ENCODE data around the gene SLC44A5. TPM values are rescaled to one million over a fixed set of nuclear protein-coding genes. Genes with fewer than 3 reads are reported as not detected.

SLC44A5 gene
- polyA plus RNA-seq, 2 of the 4 experiments (the other 2 are of a cell fraction): 0.10 to 1.5 TPM

GRCh38 chr1:75559800-75560199 is 51.1 kb downstream of the SLC44A5 start:
- TF ChIP-seq SREBF2 (IDR thresholded peaks at IDR 0.05) (no peak), NPAS2 (CRISPR knock-in tag; IDR thresholded peaks at IDR 0.05; ENCODE audit: borderline replicate concordance) (no peak), RFX5 (IDR thresholded peaks at IDR 0.05) (no peak), RAD21 (conservative IDR thresholded peaks at IDR 0.05 in 1 of 2, IDR thresholded peaks at IDR 0.05 in 1 of 2) (no peak), POLR2AphosphoS2 (conservative IDR thresholded peaks at IDR 0.05; ENCODE audit: low read length) (no peak), HMGXB4 (CRISPR knock-in tag; IDR thresholded peaks at IDR 0.05; ENCODE audit: borderline replicate concordance) (no peak), CHD2 (IDR thresholded peaks at IDR 0.05; ENCODE audit: low read length, partially characterized antibody) (no peak)
- Histone ChIP-seq H3K9me3 (no peaks in the 10 kb centered on the region), H3K27ac (no peak overlapping the region), H3K4me1 (no peaks in the 10 kb centered on the region), H3K4me3 (no peak overlapping the region), H3K4me2 (no peak overlapping the region)
- POLR2A ChIA-PET: no interaction called here
- no peak for FAIRE-seq
- DNase-seq (ENCODE audit: low read depth in 1 of 2, low spot score in 1 of 2): no peak
- ATAC-seq: no peak
- CTCF ChIA-PET: no interaction called here

- 22% methylated on average over 2 of the region's 2 CpGs for WGBS (ENCODE audit: missing lambda C conversion rate)
- ATAC-seq (no peak), FAIRE-seq (no peak), DNase-seq (ENCODE audit: low read depth in 1 of 2, low spot score in 1 of 2) (no peak)
- ChIA-PET CTCF (no interaction called here), POLR2A (no interaction called here)
- Histone ChIP-seq H3K4me1 (no peaks in the 10 kb centered on the region), H3K4me3 (no peak overlapping the region), H3K9me3 (no peaks in the 10 kb centered on the region), H3K27ac (no peak overlapping the region), H3K4me2 (no peak overlapping the region)
- TF ChIP-seq POLR2AphosphoS2 (conservative IDR thresholded peaks at IDR 0.05; ENCODE audit: low read length) (no peak), CTCF (IDR thresholded peaks at IDR 0.05) (no peak), MYC (IDR thresholded peaks at IDR 0.05; ENCODE audit: borderline replicate concordance, low read length) (no peak), RCOR1 (IDR thresholded peaks at IDR 0.05; ENCODE audit: low read depth, low read length) (no peak), BCL3 (IDR thresholded peaks at IDR 0.05) (no peak), CHD2 (IDR thresholded peaks at IDR 0.05; ENCODE audit: low read length, partially characterized antibody) (no peak), FOSB (CRISPR knock-in tag; IDR thresholded peaks at IDR 0.05) (no peak), HMGXB4 (CRISPR knock-in tag; IDR thresholded peaks at IDR 0.05; ENCODE audit: borderline replicate concordance) (no peak), PHF8 (IDR thresholded peaks at IDR 0.05; ENCODE audit: borderline replicate concordance, low read depth) (no peak), RAD21 (conservative IDR thresholded peaks at IDR 0.05 in 1 of 2, IDR thresholded peaks at IDR 0.05 in 1 of 2) (no peak), RNF2 (IDR thresholded peaks at IDR 0.05; ENCODE audit: borderline replicate concordance, low read depth) (no peak), E2F6 (IDR thresholded peaks at IDR 0.05; ENCODE audit: borderline replicate concordance, low read depth) (no peak), SREBF2 (IDR thresholded peaks at IDR 0.05) (no peak), JUN (IDR thresholded peaks at IDR 0.05) (no peak), KDM1A (IDR thresholded peaks at IDR 0.05; ENCODE audit: low read depth) (no peak), GATA3 (IDR thresholded peaks at IDR 0.05; ENCODE audit: borderline replicate concordance) (no peak), ZNF302 (CRISPR knock-in tag; IDR thresholded peaks at IDR 0.05) (no peak), ELK1 (IDR thresholded peaks at IDR 0.05; ENCODE audit: low read depth, low read length) (no peak), RFX5 (IDR thresholded peaks at IDR 0.05) (no peak), CBX2 (IDR thresholded peaks at IDR 0.05; ENCODE audit: borderline replicate concordance, low read depth) (no peak)
Observed at GRCh38 chr1:75559136-75559535, 51.8 kb downstream of the SLC44A5 start.
